ENCODE results near the gene SLC9A6.

DNA sequence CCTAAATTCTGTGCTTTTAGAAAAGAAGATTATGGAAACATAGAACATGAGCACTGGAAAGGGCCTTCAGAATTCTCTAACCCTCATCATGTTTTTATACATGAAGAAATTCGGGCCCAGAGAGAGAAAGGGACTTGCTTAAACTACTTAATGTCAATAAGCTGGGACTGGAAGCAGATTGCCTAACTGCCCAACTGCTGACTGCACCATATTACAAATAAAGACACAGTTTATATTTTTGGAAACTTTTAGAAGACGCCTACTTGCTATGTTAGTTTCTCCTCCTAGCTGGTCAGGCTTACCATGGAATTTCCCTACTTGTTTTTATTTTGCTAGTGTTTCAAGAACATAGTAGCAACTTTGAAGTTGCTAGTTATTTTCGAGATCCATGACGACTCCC lies 47.1 kb downstream of the SLC9A6 start:
- TF ChIP-seq, protein P1, sequence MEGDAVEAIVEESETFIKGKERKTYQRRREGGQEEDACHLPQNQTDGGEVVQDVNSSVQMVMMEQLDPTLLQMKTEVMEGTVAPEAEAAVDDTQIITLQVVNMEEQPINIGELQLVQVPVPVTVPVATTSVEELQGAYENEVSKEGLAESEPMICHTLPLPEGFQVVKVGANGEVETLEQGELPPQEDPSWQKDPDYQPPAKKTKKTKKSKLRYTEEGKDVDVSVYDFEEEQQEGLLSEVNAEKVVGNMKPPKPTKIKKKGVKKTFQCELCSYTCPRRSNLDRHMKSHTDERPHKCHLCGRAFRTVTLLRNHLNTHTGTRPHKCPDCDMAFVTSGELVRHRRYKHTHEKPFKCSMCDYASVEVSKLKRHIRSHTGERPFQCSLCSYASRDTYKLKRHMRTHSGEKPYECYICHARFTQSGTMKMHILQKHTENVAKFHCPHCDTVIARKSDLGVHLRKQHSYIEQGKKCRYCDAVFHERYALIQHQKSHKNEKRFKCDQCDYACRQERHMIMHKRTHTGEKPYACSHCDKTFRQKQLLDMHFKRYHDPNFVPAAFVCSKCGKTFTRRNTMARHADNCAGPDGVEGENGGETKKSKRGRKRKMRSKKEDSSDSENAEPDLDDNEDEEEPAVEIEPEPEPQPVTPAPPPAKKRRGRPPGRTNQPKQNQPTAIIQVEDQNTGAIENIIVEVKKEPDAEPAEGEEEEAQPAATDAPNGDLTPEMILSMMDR (IDR thresholded peaks at IDR 0.05), result no peak
- peak in 1 of 2 donors; percentile 24 for TF ChIP-seq POLR2A (IDR thresholded peaks at IDR 0.05)
